Fibroblast of skin of scalp (primary cell): ENCODE data around the gene ETHE1. TPM values are rescaled to one million over a fixed set of nuclear protein-coding genes. Genes with fewer than 3 reads are reported as not detected.

ENCODE experiments used
- DNase-seq: peaks from one replicate; pipeline ENCODE4 v3.0.0-alpha.2; 2013
- polyA plus RNA-seq, 2 experiments: library from polyadenylated mRNA; unstranded; fragments of 120-200 nt; gene quantifications; one replicate each; pipeline ENCODE4 v1.2.1, GENCODE V29; 2013; ENCODE audit not compliant: insufficient read length in 2 of 2

Gene ETHE1
- 34.9 TPM for polyA plus RNA-seq (2013, experiment 1 of 2; ENCODE audit: insufficient read length)
- polyA plus RNA-seq (2013, experiment 2 of 2; ENCODE audit: insufficient read length) = 30.5 TPM

DNA sequence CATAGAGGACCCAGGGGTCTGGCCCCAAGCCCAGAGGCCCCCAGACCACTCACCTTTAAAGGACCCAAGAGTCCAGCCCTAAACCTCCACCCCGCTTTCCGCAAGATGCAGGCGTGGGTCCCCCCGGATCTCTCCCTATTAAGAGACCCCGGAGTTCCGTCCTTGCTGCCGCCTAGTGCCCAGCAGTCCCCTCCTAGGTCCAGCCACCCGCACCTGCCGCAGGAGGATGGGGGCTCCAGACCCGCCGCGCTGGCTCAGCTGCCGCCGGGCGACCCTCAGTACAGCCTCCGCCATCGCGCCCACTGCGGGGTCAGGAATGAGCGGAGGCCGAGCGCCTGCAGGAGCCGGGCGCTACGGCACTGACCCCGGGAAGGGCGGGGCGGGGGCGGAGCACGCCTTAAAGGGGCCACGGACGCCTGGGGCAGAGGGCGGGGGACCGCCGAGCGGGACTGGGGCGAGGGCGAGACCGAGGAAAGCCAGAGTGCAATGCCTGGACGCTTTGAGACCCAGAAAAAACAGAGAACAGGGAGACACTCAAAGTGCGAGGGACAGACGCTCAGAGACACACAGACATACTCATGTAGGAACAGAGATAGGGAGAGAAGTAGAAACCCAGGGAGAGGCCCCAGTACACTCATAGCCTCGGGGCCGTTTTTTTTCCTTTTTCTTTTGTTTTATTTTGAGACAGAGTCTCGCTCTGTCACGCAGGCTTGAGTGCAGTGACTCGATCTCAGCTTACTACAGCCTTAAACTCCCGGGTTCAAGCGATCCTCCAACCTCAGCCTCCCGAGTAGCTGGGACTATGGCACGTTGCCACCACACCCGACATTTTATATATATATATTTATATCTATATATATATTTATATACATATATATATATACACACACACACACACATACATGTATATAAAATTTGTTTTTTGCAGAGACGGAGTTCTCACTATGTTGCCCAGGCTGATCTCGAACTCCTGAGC lies at the start of gene ETHE1:
ETHE1 (minus strand) TSS at position 318 of the 976 bp plus-strand sequence; CDS start at position 294, 24 bp downstream.
- DNase-seq = peak; percentile 54

DNA sequence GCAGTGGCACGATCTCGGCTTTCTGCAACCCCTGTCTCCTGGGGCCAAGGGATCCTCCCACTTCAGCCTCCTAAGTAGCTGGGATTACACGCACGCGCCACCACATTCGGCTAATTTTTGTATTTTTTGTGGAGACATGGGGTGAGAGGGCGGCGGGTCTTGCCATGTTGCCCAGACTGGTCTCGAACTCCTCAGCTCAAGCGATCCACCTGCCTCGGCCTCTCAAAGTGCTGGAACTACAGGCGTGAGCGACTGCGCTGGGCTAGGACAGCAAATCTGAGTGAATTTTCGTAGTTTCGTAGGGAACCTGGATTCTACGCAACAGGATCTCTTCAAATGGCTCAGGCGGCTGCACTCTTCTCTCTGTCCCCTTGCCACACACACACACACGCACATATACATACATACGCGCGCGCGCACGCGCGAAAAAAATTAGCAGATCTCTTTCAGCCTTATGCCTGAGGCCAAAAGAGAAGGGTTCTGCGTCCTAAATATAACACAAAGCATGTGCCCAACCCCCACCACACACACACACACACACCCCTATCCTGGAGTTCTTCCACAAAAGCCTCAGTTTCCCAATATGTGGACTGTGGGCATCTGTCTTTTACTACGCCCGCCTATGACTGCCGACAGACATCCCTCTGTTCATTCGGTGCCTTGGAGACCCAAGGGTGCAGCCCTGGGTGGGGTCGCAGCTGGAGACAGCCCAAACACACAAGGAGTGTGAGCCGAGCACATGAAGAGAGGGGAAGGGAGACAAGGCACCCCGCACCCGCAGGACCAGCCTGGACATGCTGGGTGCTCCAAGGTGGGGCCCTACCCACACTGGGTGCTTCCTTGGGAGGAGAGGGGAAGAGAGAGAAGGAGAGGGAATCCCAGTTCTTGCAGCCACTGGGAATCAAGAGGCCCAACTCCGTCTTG lies 49.2 kb upstream of the ETHE1 start:
- no peak for DNase-seq

- peak; percentile 99 for DNase-seq
These were observed 48.4 kb upstream of the ETHE1 start, which contains the start of the genes PINLYP and XRCC1 for GRCh38 chr19:43575156-43575950. TSS of gene PINLYP (plus strand) at chr19:43575801. CDS start at chr19:43577192, 1,391 bp downstream. TSS of gene XRCC1 (minus strand) at chr19:43575527. CDS start at chr19:43575458, 69 bp downstream.

DNA sequence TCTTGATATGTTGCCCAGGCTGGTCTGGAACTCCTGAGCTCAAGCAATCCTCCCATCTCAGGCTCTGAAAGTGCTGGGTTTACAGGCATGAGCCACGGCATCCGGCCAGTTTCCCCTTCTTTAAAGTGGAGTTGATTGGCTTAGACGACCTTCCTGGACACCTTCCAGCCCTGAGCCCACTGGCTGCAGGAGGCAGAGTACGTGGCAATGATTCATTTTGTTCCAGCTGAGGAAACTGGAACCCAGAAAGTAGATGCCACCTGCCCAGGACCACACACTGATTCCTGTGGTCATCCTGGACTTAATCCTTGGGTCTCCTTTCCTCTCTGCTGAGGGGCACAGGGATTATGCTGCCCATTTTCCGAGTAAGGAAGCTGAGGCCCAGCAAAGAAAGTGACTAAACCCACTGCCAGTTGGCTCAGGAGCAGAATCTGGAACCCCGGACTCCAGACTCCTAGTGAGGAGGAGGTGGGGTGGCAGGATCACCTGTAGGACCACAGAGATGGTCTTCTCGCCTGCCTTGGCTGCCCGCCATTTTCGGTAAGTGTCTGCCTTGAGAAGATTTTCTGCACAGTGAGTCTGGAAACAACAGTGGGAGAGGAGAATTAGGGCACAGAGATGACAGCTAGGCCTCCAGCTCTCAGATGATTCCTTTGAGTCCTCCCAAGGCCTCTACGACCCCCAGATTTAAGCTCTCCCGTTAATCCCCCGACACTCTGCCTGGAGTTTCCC lies 47.6 kb upstream of the ETHE1 start:
- DNase-seq = no peak

- no peak for DNase-seq
These were observed 45.2 kb upstream of the ETHE1 start for GRCh38 chr19:43572171-43572588.

GRCh38 chr19:43570174-43570791 lies 43.3 kb upstream of the ETHE1 start:
- no peak for DNase-seq

- DNase-seq = no peak
These were observed 42.7 kb upstream of the ETHE1 start for GRCh38 chr19:43569657-43570056.

DNA sequence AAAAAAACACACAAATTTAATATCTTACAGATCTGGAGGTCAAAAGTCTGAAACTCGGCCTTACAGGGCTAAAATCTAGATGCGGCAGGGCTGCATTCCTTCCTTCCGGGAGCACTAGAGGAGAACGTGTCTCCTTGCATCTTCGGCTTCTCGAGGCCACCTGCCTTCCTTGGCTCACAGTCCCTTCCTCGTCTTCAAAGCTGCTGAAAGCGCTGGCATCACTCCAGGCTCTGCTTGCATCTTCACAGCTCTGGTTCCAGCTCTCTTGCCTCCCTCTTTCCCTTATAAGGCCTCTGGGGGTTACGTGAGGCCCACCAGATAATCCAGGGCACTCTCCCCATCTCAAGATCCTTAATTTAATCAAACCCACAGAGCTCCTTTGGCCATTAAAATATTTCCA lies 37.8 kb upstream of the ETHE1 start:
- no peak for DNase-seq

DNA sequence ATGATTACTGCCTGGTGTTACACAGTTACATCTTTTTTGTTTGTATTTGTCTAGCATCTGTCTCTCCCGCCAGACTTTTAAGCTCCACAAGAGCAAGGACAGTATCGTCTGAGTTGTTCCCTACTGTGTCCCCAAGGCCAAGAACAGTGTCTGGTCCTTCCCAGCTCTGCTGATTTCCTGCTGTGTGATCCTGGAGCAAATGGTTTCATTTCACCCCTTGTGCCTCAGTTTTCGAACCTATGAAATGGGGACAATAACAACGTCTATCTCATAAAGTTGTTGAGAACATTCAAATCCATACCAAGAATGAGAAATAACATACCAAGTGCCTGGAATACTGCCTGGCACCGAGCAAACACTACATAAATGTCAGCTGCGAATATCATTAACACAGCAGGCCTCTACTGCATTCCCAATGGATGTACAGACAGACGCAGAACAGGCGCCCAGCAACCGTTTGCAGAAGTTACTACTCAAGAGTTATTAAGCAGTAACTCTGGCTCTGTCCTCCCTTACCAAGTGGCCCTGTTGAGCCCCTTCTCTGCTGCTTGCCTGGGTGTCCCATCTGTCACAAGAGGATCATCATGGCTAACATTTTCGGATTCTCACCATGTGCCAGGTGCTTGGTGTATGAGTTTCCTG lies 36.9 kb upstream of the ETHE1 start:
- no peak for DNase-seq

GRCh38 chr19:43562698-43563241 lies 35.8 kb upstream of the ETHE1 start:
- peak; percentile 89 for DNase-seq

DNA sequence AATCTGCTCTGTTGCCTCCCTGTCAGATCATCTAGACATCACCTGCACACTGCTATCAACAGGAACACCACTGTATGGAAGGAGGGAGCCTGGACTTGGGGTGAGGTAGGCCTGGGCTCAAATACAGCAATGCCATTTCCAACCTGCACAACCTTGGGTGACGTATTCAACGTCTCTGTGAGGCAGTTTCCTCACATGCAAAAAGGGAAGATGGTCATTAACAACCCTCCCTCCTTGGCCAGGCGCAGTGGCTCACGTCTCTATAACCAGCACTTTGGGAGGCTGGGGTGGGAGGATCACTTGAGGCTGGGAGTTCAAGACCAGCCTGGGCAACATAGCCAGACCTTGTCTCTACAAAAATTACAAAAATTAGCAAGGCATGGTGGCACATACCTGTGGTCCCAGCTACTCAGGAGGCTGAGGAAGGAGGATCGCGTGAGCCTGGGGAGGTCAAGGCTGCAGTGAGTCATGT lies 35.3 kb upstream of the ETHE1 start:
- no peak for DNase-seq

DNA sequence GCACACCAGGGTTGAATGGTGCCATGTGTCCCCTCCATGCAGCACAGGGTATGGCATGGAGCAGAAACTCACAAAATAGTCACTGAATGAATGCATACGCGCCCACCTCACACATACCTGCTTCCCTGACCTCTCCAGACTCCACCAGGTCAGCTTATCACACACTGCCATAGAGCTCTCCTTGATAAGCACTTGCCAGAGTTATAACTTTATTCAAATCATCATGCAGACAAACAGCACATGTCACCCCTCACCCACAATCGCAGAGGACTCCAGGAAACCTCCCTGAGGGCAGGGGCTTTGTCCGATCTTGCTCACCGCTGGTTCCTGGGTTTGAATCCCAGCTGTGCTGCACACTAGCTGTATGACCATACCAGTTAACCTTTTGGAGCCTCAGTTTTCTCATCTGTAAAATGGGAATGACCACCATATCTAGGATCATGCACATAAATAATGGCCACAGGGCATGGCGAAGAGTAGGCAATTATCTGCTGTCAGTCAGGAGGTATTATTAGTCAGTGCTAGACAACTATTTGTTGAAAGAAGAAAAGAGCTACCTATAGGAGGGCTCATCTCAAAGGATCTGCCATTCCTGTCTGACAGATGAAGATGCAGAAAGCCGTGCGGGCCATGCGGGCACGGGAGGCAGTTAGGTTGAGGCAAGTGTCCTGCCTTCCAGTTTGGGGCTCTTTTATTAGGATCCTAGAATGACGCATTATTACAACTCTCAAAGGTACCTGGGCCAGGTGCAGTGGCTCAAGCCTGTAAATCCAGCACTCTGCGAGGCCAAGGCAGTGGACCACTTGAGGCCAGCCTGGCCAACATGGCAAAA lies 34.4 kb upstream of the ETHE1 start:
- DNase-seq = no peak

DNA sequence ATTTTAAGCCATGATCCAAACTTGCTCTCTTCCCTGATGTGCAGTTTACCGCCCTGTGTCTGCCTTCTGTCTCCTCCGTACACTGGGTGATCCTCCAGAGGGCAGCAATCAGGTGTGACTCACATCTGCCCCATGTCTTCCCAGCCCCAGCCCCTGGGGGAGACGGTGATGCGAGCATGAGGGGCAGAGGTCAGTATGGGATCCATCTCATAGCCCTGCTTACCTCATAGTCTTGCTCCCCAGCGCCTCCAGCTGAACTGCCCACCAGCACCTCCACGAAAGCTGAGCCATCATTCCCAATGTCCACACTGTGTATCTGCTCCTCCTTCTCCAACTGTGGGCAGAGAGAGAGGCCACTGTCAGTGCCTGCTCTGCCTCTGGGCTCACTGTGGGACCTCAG lies 33.7 kb upstream of the ETHE1 start:
- DNase-seq = no peak

DNA sequence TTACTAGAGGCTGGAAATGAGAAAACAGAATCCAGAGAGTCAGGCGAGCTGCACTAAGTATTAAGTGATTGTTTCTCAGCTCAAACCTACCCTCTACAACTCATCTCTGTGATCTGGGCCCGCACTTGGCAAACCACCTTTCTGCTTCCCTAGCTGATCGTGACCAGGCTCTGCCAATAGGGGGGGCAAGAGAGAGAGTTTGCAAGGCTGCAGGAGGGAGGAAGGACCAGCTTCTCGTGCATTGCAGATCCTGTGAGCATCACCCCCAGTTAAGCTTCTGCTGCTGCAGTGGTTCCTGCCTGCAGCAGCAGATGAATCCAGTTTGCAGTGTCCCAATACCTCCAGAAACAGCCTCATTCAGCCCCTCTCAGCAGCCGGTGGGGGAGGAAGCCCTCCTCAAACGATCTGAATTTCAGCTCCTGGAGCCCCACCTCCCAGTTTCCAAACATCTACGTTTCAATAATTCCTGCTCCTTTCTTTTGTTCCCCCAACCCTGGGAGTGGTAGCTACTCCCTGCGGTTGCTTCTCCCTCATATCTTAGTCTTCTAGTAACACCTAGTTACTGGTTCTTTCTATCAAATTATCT lies 28.3 kb upstream of the ETHE1 start:
- peak; percentile 67 for DNase-seq

- no peak for DNase-seq
These were observed 27.4 kb upstream of the ETHE1 start for GRCh38 chr19:43554317-43554895.

DNA sequence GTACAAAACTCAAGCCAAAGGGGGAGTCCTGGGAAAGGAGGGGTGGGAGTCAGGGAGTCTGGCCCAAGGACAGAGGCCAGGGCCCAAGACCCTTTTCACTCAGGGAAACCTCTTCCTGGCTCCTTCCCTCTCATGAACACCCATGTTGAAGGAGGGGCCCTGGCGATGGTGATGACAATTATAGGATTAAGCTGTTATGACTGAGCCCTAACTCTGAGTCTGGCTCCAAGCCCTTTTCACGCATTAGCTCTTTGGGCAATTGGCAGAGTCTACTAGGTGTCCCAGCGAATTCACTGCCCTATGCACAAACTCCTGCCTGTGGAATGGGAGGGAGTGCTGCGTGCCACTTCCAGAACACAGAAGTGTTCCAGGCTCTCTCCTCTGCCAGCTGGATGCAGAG lies 26.7 kb upstream of the ETHE1 start:
- no peak for DNase-seq

GRCh38 chr19:43552616-43553015 lies 25.6 kb upstream of the ETHE1 start:
- DNase-seq = no peak

- DNase-seq = no peak
These were observed 25.1 kb upstream of the ETHE1 start for GRCh38 chr19:43552198-43552450.
